22Rv1 (cell line): ENCODE measurements around the gene KRT23.

Source experiments
- H3K27ac ChIP-seq: fragments of 450-650 bp; 2 replicates; pipeline ENCODE4 v1.5.1; 2017
- CTCF ChIP-seq: fragments of 450-650 bp; IDR thresholded peaks from 2 replicates; pipeline ENCODE4 v1.5.1; 2017; ENCODE audit warnings: mild to moderate bottlenecking
- ZFX ChIP-seq: fragments of 450-650 bp; IDR thresholded peaks from 2 replicates; pipeline ENCODE4 v1.6.1; 2017; ENCODE audit warnings: antibody characterized with exemption, borderline replicate concordance

The KRT23 gene

DNA sequence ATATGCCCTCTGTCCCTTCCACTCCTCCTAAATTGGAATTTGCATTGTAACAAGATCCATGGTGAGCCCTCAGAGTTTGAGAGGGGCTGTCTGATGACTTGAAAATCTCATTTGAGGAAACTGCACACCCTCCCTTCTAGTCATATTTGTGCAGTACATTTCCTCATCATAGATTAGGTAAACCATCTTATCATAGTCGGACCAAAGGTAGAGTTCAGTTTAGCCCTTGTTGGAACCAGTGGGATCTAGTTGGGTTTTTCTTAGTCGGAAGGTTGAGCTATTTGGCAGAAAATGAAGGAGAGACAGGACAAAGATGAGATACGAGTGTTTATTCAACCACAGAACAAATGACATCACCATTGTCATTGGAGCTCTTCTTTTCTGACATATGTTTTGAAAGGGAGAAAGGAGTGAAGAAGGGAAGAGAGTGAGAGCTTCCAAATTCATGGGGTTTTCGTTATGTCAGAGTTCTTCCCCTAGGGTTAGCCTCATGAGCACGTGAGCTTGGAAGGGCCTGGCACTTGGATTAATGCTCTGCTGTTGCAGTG lies 36.6 kb downstream of the KRT23 start:
- H3K27ac ChIP-seq: peak overlapping the region; percentile 65
- TF ChIP-seq ZFX (no peak), CTCF (no peak)

DNA sequence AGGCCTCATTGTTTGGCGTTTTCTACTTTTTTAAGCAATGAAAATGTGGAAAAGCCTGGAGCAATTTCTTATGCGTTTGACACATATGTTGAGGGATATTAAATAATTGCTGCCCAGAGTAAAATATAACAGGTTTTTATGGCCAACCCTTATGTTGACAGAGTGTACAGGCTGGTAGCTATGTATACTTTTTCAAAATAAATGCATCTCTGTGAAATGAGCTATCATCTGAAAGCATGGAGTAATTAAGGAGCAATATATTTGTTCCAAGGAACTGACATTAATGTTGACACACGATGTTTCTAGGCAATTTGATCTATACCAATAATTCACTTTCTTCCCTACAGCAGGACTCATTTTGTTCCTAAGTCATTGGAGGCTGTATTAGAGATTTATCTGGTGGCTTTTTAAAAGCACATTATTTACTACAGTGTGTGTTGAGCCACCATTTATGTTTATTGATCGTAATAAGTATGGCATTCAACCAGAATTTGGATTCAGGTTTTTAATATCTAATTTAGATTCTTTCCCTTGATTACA lies 40.5 kb downstream of the KRT23 start:
- H3K27ac ChIP-seq: no peak overlapping the region

GRCh38 chr17:40895106-40895730 lies 42.2 kb downstream of the KRT23 start:
- no peak overlapping the region for H3K27ac ChIP-seq
- TF ChIP-seq CTCF (no peak), ZFX (no peak)

More for the DNA sequence above, 40.5 kb downstream of the KRT23 start:
- TF ChIP-seq CTCF (no peak), ZFX (no peak)

DNA sequence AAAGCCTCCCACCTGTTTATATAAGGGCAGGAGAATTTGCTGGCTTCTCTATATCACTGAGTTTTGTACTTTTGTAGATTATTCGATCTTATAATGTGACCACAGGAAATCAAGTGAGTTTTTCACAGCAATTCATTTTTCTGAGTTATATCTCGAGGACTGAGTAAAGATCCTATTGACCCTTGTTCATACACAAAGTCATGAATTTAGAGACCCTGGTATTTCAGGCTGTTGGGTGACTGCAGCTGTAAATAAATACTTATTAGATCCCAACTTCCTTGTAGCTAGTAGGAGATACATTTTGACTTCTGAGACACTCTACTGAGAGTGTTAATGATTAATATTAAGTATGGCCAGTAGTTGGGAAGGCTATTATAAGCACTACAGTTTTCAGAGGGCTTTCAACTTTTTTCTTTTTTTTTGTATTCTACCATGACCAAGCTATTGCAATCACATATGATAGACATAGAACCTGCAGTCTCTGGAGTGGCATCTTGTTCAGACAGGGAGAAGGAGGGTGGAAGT lies 49.2 kb downstream of the KRT23 start:
- TF ChIP-seq ZFX: no peak
- no peak for TF ChIP-seq CTCF

GRCh38 chr17:40886090-40886489 lies 51.4 kb downstream of the KRT23 start:
- TF ChIP-seq ZFX (no peak), CTCF (no peak)
- no peak overlapping the region for H3K27ac ChIP-seq

More for the DNA sequence above, 49.2 kb downstream of the KRT23 start:
- no peak overlapping the region for H3K27ac ChIP-seq

DNA sequence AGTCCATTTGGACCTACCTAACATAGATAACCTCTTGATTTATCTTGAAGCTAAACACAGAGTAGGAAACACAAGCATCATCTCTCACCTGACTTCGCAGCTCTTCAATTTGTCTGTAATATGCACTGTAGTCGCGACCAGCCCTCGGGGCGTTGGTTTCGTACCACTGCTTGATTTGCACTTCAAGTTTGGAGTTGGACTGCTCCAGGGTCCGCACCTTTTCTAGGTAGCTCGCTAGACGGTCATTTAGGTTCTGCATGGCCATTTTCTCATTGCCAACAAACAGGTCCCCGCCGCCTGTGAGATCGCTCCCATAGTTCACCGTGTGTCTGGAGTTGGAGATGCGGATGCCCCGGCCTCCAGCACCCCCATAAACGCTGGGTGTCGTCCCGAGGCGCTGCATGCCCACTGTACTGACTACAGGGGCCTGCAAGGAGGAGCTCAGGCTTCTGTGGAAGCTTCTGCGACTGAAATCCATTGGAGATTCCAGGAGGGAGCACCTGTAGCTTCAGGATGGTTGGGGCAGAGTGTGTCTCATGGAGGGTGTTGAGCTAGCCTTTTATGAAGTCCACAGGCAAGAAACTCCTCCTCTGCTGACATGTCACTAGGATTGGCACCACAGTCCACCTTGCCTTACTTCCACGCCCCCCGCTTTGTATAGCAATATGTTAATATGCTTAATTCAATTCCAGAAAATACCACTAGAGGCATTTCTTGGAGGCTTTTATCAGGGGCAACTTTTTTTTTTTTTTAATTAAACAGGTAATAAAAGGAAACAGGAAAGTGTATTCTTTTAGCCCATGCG lies 52.5 kb downstream of the KRT23 start, which contains the start of gene KRT20:
TSS of gene KRT20 (minus strand) at position 535 of the 805 bp plus-strand sequence. CDS start at position 478, 57 bp downstream.
- no peak for TF ChIP-seq ZFX
- peak; percentile 43 for TF ChIP-seq CTCF
- H3K27ac ChIP-seq: no peak within 1 kb of the TSS
